HG03066 (cell line): Measurements from ENCODE around the gene ZSCAN21.
A peak's percentile ranks its signal among the peaks of the same experiment; 100 is the strongest.
"Not testable (repeated sequence)": the region's sequence is repeated elsewhere in the genome, so short reads cannot be mapped to it uniquely, and the experiment has no call there.

Experiments used
- ATAC-seq: cut with Tn5 transposase; IDR thresholded peaks from one replicate; pipeline ENCODE4 v1.9.1; 2021; ENCODE audit warnings: low read depth; ENCODE audit not compliant: unreplicated experiment

The ZSCAN21 gene

DNA sequence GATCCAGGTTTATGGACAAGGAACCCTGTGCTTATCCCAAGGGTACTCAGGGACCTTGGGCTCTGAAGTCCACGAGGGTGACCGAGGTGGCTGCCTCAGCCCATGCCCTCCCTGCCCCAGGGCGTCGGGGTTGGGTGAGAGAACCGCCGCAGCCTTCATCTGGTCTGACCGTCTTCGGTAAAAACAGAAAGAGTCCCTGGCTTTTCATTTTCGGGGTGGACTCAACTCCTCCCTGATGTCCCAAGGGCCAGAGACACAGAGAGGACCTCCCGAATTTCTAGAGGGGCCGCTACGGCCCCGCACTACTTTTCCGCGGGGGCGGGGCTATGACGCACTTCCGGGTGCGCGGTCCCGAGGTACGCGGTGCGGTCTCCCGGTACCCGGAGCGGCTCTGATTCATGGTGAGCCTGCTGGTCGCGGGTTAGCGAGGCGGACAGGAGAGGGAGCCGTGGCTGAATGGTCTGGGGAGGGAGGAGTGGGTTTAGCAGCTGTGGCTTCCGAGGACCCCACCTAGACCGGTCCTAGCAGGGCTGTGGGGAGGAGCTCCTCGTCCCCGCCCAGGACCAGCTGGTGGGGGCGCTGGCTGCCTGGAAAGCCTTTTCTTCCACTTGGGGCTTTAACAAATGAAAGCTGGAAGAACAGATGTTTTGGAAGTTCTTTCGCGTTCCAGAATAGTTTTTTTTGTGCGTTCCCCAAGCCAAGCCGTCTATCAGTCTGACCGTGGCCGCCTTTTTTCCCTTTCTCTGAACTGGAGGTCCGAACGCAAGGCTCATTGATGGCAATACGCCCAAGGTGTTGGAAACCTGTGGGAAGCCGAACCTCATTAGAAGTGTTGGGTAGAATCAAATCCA, at the start of gene ZSCAN21:
Gene ZSCAN21 (plus strand): TSS at position 334 of the 851 bp plus-strand sequence. CDS start 7,233 bp downstream, outside the sequence.
- ATAC-seq, result peak; percentile 86

GRCh38 chr7:100000239-100000638, 49.3 kb upstream of the ZSCAN21 start:
- no peak for ATAC-seq

- no peak for ATAC-seq
Measured at GRCh38 chr7:100003711-100004661, 45.6 kb upstream of the ZSCAN21 start.

DNA sequence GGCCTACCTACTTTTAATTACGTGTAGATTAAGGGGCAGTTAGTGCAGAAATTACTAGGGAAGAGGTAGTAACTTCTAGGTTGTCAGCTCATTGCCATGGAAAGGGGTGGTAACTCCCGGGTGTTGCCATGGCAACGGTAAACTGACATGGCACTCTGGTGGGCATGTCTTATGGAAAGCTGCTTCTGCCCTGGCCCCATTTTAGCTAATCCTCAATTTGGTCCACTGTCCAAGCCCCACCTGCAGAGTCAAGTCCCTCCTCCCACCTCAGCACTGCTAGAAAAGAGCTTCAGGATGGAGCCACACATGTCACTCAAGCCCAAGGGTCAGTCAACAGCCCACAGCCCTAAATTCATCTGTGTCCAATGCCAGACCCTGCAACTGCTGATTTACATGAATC, 41.7 kb upstream of the ZSCAN21 start:
- ATAC-seq, result no peak

DNA sequence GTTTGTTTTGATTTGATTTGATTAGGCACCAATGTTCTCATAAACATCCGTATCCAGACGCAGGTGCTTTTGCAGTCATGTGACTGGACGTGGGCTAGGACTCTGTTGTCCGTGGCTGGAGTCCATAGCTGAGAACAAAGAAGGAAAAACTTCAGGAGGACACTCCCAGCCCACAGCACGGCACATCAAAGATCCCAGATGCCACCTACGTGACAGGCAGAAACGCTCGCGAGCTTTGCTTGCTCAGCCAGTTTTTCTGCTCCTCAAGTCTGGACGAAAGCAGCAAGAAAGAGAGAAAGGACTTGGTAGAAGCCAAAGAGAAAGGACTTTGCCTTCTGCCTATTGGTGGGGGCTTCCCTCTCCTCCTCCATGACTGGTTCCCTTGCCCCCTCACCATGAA, 41.0 kb upstream of the ZSCAN21 start:
- ATAC-seq, result no peak

DNA sequence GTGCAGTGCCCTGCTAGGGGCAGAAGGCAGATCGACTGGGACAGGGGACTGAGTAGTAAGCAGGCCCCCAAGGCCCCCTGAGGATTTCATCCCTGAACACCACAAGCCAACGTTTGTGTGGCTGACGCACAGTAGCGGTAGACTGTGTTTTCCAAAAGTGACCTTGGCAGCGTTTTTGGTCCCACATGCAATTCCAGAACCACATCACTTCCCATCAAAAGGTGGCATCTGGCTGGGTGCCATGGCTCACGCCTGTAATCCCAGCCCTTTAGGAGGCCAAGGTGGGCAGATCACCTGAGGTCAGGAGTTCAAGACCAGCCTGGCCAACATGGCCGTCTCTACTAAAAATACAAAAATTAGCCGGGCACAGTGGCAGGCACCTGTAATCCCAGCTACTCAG, 39.6 kb upstream of the ZSCAN21 start:
- not testable (repeated sequence) for ATAC-seq

- ATAC-seq, result no peak
Measured at GRCh38 chr7:100010901-100011300, 38.7 kb upstream of the ZSCAN21 start.

DNA sequence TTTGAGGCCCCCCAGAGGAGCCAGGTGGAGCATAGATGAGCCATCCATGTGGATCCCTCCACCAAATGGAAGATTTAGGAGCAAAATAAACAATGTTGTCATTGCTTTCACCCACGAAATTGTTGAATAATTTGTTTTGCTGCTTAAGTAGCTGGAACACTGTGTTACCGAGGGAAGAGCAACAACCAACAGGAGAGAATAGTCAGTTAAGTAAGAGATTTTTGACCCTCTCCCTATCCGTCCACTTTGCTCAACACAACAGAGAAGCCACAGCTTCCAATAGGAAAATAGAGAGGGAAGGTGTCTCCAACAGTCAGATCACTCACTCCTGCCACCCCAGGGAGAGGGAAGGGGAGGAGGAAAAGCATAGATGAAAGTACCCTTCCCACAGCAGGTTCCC, 38.1 kb upstream of the ZSCAN21 start:
- ATAC-seq, result no peak

DNA sequence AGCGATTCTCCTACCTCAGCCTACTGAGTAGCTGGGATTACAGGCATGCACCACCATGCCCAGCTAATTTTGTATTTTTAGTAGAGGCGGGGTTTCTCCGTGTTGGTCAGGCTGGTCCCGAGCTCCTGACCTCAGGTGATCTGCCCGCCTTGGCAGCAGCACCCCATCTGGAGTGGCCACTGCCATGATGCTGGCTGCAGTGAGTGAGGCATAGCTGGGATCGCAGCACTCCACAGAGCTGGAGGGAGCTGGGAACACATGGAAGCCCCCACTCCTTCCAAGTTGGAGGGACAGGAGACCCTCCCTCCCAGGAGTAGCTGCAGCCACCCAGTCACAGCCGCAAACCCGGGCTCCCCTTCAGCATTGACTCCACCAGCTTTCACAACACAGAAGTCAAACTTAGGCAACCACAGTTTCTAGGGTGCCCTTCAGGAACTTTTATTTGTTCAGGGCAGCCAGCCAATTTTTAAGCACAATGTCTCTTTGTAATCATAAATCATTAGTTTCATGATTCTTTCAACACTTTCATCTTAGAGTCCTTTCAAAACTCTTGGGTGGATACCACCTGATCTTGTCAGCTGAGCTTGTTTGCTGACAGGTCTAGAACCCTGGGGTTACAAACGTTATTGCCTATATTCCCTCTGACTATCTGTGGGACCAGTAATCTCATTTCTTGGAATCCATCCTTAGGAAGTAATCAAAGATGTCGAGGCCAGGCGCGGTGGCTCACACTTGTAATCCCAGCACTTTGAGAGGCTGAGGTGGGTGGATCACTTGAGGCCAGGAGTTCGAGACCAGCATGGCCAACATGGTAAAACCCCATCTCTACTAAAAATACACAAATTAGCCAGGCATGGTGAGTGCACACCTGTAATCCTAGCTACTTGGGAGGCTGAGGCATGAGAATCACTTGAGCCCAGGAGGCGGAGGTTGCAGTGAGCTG, 36.9 kb upstream of the ZSCAN21 start:
- ATAC-seq, result not testable (repeated sequence)

DNA sequence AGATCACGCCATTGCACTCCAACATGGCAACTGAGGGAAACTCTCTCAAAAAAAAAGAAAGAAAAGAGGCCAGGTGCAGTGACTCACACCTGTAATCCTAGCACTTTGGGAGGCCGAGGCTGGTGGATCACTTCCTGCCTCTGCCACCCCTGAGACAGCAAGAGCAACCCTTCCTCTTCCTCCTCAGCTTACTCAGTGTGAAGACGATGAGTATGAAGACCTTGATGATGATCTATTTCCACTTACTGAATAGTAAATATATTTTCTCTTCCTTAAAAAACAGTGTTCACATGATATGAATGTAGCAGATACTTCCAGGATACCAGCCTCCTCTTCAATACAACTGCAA, 36.3 kb upstream of the ZSCAN21 start:
- ATAC-seq, result no peak

DNA sequence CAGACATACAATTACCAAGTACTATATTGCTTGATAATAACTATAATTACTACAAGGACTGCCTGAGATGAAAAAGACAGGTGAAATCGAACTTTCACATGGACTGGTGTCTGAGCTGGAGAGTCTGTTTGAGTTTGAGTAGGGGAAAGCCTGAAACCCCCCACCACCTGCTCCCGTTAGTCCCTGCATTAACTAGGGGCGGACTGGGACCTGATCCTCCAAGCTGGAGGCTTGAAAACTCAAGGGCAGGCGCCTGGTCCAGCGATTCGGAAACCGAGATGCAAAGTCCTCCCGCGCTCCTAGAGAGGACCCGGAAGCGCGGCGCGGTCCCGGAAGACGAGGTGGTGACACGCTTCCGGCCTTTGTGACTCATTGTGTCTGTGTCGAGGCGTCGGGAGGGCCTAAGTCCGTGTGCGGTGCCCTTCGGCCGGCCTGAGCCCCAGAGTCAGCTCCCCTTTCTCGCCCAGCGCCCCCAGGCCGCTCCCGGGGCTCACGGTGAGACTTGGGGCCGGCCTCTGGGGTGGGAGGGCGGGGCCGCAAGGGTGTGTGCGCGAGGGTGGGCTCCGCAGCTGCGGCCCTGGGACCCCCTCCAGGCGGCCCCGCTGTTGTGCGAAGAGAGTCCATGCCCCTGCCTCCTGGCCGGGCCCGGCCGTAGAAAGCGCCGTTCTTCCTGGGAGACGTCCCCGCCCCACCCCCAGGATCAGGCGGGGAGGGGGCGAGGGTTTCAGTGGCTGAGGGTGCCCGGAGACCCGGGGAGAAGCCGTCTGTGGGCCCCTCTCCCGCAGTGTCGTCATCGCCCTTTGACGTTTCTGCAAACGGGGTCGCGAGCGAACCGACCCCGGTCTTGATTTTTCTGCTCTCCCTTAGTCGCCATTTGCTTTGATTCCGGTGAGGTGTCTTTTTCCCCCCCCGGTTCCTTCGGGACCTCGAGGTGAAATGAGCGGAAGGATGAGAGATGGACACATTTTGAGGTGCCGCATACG, 34.1 kb upstream of the ZSCAN21 start, which contains the start of gene ZKSCAN1:
Gene ZKSCAN1 (plus strand): TSS at position 365 of the 983 bp plus-strand sequence. CDS start 7,911 bp downstream, outside the sequence.
- peak; percentile 93 for ATAC-seq

GRCh38 chr7:100016215-100016901, 33.2 kb upstream of the ZSCAN21 start:
- peak; percentile 3 for ATAC-seq

- ATAC-seq, result no peak
Measured at GRCh38 chr7:100017300-100017699, 32.3 kb upstream of the ZSCAN21 start.

- ATAC-seq, result no peak
Measured at GRCh38 chr7:100017875-100018274, 31.7 kb upstream of the ZSCAN21 start.

DNA sequence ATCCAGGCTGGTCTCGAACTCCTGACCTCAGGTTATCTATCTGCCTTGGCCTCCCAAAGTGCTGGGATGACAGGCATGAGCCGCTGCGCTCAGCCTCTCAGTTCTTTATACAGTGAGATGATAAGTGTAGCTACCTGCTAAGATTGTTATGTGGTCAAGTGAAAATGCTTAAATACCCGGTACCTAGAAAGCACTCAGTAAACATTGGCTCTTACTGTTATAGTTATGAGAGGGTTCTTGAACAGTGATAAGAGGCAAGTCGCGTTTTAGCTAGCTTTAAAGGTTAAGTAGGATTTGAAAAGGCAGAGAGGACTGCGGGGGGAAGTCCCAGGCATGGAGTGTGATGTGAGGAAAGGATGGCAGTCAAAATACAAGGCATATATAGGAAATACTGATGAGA, 29.7 kb upstream of the ZSCAN21 start:
- no peak for ATAC-seq

DNA sequence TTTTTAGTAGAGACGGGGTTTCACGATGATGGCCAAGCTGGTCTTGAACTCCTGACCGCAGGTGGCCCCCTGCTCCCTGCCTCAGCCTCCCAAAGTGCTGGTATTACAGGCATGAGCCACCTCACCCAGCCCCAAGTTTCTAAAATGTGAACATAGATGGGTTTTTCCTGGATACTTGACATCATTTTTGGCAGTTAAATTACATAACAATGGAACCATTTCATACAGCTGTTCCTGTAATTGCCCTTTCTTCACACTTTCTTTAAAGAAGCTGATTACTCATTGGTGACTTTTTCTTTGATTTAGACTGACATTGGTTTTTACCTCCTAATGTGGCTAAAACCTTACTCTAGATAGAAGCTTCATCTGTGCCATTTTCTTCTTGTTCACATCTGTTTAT, 28.3 kb upstream of the ZSCAN21 start:
- no peak for ATAC-seq

- ATAC-seq, result no peak
Measured at GRCh38 chr7:100022621-100023020, 27.0 kb upstream of the ZSCAN21 start.

- ATAC-seq, result no peak
Measured at GRCh38 chr7:100023526-100023925, 26.0 kb upstream of the ZSCAN21 start.
